HT1080 (cell line): ENCODE data around the gene ARFGEF3. TPM values are rescaled to one million over a fixed set of nuclear protein-coding genes. Genes with fewer than 3 reads are reported as not detected.
"Not testable (repeated sequence)": the region's sequence is repeated elsewhere in the genome, so short reads cannot be mapped to it uniquely, and the experiment has no call there.

Experiments
- DNase-seq: peaks from one replicate; pipeline ENCODE4 v3.0.0-alpha.2; 2015; ENCODE audit warnings: low read depth
- polyA plus RNA-seq, 2 experiments: library from polyadenylated mRNA; depleted of rRNA; stranded (reverse); fragments of >200 nt; gene quantifications; 2 replicates each; pipeline ENCODE4 v1.2.3, GENCODE V29; 2015
- total RNA-seq: library from RNA; depleted of rRNA; stranded (reverse); fragments of >200 nt; shearing (Covaris generic); gene quantifications from 2 replicates; pipeline ENCODE4 v1.2.3, GENCODE V29; 2014; rRNA removed

ARFGEF3 gene
- total RNA-seq = 4.1 and 4.5 TPM in 2 replicates
- 2.9 and 4.1 TPM in 2 replicates for polyA plus RNA-seq (2015; cell fraction: cytosol; rRNA removed)
- 5.1 and 5.7 TPM in 2 replicates for polyA plus RNA-seq (2015; cell fraction: nucleus; rRNA removed)

- DNase-seq = peak; percentile 43
Observed at GRCh38 chr6:138161338-138162110, at the start of gene ARFGEF3. ARFGEF3 (plus strand) TSS chr6:138161939; CDS start chr6:138162087, 148 bp downstream.

- no peak for DNase-seq
Observed at GRCh38 chr6:138113588-138114210, 48.0 kb upstream of the ARFGEF3 start.

GRCh38 chr6:138115201-138115600, 46.5 kb upstream of the ARFGEF3 start:
- no peak for DNase-seq

GRCh38 chr6:138115877-138116660, 45.7 kb upstream of the ARFGEF3 start:
- DNase-seq = peak; percentile 53

- no peak for DNase-seq
Observed at GRCh38 chr6:138116661-138116999, 45.1 kb upstream of the ARFGEF3 start.

GRCh38 chr6:138117376-138117914, 44.3 kb upstream of the ARFGEF3 start:
- DNase-seq = no peak

GRCh38 chr6:138119229-138119628, 42.5 kb upstream of the ARFGEF3 start:
- DNase-seq = not testable (repeated sequence)

GRCh38 chr6:138119976-138120375, 41.8 kb upstream of the ARFGEF3 start:
- no peak for DNase-seq

GRCh38 chr6:138124096-138124495, 37.6 kb upstream of the ARFGEF3 start:
- DNase-seq = no peak

GRCh38 chr6:138128096-138128495, 33.6 kb upstream of the ARFGEF3 start:
- DNase-seq = no peak

- DNase-seq = no peak
Observed at GRCh38 chr6:138129190-138129589, 32.5 kb upstream of the ARFGEF3 start.

GRCh38 chr6:138142806-138143205, 18.9 kb upstream of the ARFGEF3 start:
- DNase-seq = no peak

GRCh38 chr6:138145402-138145801, 16.3 kb upstream of the ARFGEF3 start:
- DNase-seq = no peak

GRCh38 chr6:138146544-138146943, 15.2 kb upstream of the ARFGEF3 start:
- no peak for DNase-seq

- DNase-seq = no peak
Observed at GRCh38 chr6:138155443-138155842, 6.3 kb upstream of the ARFGEF3 start.

GRCh38 chr6:138157986-138158638, 3.6 kb upstream of the ARFGEF3 start:
- no peak for DNase-seq

GRCh38 chr6:138159246-138159645, 2.5 kb upstream of the ARFGEF3 start:
- DNase-seq = no peak

GRCh38 chr6:138160329-138161087, 1.2 kb upstream of the ARFGEF3 start:
- DNase-seq = no peak

- no peak for DNase-seq
Observed at GRCh38 chr6:138161088-138161337, 726 bp upstream of the ARFGEF3 start.

- peak; percentile 6 for DNase-seq
Observed at GRCh38 chr6:138162111-138162954, 594 bp downstream of the ARFGEF3 start.
